GM19351 (cell line): ENCODE data around the gene POU3F1.

ENCODE experiments used
- ATAC-seq: cut with Tn5 transposase; IDR thresholded peaks from one replicate; pipeline ENCODE4 v1.9.1; 2021; ENCODE audit warnings: mild to moderate bottlenecking, moderate library complexity; ENCODE audit not compliant: unreplicated experiment

The POU3F1 gene

DNA sequence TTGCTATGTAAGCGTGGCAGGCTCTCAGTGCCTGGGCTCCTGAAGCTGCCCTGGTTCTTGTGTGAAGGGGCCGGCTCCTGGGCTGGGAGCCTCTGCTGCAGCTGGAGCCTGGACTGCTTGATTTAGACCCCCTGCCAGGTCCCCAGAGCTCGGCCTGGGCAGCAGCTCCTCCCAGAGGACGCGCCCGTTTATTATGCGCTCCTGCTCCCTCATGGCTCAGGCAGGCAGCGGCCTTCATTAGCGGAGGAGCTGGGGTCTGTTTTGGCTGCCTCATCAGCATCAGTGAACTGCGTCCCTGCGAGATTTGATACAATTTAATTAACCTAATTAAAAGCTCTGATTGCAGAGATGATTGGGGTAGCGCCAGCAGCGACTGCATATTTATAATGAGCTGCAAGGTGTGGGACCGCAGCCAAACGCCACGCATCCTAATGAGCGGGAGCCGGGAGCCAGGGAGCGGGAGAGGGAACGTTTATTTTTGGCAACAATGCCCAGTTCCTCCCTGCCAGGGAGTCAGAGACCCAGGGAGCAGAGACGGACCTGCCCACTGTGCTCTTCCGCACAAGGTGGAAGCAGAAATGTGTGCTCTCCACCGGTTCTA is 17.4 kb downstream of the POU3F1 start:
- ATAC-seq: no peak

DNA sequence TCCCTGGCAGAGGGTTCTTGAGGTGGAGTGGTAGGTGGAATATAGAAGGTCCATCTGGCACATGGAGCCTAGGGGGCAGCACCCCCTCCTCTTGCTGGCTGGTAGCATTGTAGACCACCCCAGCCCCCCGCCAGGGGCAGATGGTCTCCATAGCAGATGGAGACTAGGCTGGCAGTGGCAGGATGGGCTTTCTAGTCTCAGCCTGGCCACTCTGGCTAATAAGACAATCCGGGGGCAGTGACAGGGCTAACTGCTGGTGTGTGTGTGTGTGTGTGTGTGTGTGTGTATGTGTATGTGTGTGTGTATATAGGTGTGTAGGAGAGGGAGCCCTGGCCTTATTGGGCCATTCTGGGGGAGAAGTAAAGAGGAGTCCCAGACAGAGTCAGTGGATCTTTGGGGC is 17.9 kb downstream of the POU3F1 start:
- no peak for ATAC-seq

DNA sequence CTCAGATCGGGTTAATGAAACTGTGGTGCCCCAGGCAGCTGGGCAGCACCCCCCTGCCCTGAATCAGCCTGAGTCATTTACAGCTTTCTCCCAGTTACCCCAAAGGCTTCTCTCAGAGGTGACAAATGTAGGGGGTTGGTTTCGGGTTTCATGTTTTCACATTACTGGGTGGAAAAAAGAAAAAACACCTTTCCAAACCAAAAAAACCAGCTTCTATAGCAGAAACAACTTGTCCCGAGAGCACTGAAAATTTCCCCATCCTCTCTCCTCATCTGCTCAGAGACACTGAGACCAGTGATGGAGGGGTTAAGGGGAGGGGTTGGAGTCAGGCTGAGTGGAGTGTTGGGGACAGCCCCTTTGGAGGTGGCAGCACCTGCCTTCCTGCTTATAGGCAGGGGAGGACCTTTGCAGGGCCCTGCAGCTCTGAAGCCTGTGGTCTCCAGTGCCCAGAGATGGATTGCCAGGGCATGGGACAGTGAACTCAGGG is 18.4 kb downstream of the POU3F1 start:
- ATAC-seq: peak; percentile 69

DNA sequence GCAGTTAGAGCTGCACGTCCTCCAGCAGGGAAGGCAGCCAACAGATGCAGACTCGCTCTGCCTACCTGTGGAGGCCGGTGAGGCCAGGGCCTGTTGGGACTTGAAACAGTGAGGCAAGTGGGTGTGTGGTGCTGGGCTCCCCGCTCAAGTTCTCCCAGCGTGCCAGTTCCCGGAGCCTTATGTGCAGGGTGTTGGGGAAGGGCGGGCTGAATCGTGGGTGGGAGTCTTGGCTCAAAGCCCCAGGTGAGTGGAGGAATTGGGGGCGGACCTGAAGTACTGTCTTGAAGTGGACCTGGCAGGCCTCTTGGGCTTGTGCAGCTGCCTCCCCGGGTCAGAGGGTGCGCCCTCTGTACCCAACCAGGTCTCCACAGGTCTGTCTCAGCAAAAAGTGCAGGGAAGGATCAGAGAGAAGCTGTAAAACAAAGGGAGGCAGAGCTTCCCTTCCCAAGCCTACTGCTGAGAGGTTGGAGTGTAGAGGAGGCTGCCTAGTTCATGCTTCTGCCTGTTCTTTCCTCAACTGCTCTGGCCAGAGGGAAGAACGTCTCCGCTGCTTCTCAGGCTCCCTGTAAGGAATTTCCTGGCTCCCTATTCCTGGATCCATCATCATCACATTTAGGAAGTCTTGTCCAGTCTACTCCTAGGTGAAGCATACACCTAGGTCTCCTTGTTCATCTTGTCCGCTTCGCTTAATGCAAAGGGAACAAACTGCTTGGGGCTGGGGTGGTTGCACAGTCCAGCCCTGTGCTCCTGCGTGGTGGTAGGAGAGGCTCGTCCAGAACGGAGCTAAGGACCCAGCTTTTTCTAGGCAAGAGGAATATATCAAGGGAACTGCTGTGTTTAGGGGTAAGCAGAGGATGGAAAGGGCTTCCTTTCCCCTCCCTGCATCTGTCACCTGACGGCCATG is 19.1 kb downstream of the POU3F1 start:
- ATAC-seq: no peak

DNA sequence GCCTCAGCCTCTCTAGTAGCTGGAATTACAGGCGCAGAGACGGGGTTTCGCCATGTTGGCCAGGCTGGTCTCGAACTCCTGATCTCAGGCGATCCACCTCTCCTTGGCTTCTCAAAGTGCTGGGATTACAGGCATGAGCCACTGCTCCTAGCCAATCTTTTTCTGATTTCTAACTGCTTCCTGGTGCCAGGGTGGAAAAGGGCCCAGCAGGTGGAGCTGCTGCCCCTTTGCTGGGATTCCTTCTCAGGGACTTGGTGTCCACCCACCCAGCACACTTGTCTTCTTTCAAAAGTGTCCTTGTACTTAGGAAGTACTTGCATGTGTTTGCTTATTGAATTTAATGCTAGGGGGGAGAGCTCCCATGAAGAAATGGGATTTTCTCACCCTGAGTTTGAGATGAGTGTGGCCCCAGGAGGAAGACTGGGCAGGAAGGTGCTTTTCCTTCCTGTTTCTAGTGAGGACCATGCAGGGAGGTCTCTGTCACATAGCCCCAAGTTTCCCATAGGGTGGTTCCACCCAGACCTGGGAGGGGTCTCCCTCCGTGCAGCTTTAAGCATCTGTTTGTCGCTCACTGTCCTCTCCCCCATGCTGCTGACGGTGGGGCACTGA is 19.9 kb downstream of the POU3F1 start:
- no peak for ATAC-seq

DNA sequence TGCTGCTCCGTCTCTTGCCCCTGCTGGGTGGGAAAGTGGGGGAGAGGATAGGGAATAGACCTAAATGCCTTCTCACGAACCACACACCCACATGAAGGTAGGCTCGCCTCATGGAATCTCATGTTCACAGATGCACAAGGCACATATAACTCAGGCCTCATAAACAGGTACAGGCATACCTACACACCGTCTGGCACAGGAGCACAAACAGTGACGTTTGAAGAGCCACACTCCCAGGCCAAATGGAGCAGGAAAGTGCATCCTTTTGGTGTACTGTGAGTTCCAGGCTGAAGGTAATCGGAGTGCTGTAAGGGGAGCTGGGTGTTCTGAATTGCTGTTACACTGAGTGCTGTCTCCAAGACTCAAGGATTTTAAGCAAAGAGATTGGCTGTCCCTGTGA is 20.9 kb downstream of the POU3F1 start:
- no peak for ATAC-seq

DNA sequence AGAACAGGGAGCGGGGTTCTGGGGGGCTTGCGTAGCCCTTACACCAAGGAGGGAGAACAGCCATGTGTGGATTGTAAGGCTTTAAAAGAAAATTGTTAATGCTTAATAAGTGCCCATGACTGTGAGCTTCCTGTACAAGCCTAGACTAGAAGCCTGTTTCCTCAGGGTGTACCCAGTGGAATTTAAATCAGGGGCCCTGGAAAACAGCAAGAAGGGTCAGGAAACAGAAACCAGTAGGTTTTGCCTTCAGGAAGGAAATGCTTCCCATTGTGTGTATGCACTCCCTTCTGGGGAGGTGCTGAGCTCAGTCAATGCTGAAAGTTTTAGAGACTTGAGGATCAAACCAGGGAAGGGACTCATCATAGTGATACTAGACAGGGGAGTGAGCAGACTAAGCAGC is 21.4 kb downstream of the POU3F1 start:
- no peak for ATAC-seq

DNA sequence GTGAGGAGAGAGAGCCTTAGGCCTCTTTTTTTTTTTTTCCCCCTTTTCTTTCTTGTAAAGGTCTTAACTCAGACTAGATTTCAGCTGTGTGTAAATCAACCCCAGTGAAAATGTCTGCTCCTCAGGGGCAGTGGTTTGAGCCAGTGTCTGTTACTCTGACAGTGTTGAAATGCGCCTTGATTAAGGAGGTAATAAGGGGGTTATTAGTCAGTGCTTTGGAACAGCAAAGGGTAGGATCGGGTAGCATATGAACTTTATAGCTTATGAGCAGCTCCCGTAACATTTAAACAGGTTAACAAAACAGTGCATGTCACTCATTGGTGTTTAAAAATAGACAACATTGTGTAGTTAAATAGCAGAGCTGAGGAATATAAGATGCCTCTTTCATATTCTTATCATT is 23.8 kb downstream of the POU3F1 start:
- no peak for ATAC-seq

DNA sequence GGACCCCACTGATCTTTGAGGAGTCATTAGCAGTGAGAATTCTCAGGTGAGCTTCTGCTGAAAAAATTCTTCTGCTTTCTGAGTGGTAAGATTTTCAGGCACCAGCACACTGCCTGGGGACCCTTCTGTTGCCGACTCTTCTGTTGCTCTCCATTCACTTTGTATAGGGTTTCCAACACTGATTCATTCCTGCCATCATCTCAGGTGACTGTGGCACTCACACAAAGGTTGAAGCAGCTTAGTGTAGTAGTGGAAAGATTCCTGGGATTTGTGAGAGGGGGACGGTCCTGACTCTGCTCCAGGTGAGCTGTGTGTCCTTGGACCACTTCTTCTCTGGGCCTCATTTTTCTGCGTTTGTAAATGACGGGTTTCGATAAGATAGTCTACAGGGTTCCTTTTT is 24.6 kb downstream of the POU3F1 start:
- no peak for ATAC-seq

DNA sequence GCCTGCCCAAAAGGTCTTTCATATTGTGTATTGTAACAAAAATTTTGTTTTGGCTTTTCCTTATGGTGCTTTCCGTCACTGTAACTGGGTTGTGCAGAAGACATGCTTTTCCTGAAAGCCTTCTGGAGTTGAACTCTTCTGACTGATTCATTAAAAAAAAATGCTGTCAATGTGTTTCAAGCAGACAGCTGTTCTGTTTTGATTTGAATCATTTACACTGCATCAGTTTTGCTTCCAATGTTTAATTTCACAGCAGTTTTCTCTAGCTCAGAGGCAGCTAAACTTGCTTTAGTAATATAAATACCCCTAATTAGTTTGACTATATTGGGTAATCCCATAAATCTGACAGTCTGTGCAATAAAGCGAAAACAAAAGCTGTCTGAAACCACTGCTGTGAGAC is 26.2 kb downstream of the POU3F1 start:
- ATAC-seq: no peak

DNA sequence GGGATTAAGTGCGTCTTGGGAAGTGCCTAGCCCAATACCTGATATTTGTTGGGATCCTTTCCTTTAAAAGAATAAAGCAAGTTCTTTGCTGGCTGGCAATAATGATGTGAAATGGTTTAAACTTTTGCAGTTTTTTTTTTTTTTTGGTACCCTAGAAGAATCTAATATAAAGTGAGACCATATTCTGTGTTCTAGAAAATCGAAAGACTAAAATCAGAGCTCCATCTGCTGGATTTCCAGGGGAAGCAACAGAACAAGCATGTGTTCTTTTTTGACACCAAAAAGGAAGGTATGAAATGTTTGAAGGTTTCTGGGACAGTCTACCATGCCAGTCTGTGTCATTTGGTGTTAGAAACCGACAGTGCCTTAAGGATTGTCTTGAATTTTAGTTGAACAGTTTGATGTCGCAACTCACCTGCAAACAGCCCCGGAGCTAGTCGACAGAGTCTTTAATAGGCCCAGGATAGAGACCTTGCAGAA is 27.7 kb downstream of the POU3F1 start:
- no peak for ATAC-seq

DNA sequence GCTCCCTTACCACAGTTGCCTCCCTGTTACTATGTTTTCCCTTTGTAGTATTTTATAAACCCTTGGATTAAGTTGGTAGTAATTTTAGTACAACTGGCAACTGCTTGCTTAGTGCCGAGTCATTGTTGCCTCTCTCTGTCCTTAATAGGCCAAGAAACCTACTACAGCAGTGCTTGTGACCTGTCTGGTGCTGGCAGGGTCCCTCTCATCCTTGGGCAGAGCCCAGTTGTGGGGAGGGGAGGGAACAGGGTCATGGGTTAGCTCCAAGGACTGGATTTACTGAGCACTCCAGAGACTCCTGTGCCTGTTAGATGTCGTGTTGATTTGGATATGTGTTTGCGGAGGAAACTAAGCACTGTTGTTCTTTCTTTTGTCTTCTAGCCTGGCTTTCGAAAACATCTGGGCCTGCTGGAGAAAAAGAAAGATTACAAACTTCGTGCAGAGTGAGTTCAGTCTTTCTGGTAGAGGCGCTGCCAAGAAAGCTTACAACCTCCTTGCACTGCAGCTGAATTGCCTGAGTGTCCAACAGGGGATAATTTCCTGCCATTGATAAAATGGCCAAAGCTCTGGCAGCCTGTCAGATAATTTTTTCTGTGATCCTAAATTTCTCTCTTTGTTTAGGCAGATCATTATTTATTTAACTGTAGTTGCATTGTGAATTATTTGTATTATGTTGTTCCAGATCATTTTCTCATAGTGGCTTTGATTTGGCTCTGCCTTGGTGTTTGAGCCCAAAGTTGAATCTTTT is 30.4 kb downstream of the POU3F1 start:
- no peak for ATAC-seq

DNA sequence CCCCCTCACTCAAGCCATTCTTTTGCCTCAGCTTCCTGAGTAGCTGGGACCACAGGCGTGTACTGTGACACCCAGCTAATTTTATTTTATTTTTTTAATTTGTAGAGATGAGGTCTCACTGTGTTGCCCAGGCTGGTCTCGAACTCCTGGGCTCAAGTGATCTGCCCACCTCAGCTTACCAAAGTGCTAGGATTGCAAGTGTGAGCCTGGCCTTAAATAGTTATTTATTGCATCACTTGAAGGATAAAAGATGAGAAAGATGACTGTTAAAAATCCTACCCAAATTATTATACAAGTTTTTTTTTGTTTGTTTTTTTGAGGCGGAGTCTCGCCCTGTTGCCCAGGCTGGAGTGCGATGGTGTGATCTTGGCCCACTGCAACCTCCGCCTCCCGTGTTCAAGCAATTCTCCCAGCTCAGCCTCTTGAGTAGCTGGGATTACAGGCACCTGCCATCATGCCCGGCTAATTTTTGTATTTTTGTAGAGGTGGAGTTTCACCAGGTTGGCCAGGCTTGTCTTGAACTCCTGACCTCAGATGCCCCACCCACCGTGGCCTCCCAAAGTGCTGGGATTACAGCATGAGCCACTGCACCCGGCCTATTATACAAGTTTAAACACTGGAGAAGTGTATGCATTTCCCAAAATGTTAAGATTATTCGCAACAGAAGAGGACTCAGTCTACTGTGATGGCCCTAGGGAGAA is 31.7 kb downstream of the POU3F1 start:
- ATAC-seq: no peak

DNA sequence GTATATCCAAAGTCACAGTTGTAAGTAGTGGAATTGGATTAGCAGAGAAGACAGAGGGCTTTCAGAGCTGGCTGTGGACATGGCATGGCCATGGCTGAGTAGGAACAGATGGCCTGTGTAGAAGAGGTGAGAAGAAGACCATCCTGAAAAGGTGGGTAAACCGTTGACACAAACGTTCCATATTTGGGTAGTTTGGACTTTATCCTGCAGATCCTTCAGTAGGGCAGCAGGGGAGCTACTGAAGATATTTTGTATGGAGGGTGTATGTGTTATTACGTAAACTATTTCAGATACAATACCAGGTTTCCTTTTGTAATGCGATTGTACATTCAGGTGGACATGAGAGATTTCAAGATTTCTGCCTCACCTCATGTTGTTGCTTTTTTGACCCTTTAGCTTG is 32.4 kb downstream of the POU3F1 start:
- no peak for ATAC-seq

DNA sequence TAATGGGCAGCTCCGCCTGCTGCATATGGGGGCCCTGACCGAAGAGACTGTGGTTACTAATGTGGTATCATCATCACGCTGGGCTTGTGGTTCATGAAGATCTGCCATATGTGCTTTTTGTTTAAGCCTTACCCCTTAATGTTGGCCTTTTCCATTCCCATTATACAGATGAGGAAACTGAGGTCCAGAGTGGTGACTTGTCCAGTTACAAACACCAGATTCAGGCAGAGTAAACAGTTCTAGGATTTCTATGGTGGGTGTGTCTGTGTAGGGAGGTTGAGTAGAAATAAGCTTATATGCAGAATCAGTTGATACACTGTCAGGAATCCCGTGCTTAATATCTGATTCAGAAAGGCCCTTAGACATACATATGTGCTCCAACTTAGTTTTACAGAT is 33.4 kb downstream of the POU3F1 start:
- ATAC-seq: no peak

DNA sequence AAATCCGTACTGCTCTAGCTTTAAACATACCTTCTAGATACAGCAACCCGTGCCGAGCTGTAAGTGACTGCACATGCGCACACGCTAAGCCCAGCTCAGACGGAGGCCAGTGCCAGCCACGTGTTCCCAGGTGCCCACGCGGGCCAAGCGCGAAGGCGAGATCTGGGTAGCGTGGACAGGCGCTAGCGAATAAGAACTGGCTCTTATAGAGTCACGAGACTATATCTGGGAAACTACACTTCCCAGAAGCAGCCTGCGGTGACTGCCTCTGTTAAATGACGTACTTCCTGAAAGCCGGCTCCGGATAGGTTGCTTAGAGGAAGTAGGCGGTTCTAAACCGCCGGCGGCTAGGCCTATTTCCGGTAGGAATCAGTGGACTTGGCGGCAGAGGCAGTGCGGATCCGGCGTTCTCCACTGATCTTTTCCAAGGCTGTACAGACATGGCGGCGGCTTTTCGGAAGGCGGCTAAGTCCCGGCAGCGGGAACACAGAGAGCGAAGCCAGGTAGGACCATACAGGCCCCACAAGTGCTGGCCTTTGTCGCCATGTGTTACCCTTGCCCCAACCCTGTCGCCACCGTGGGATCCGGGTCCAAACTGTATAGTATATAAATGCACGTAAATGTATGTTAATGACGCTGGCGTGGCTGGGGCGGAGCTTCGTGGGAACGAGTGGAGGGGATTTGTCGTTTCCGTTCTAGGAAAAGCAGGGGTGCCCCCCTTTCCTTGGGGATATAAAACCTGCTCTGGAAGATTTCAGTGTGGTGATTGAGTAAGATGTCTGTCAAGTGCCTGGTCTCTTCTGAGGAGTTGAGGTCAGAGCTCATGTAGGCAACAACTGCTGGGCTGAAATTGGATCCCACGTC is 34.0 kb downstream of the POU3F1 start, which contains the start of gene UTP11:
Gene UTP11, plus strand, starts transcription at position 372 of the 864 bp plus-strand sequence. Its CDS starts 69 bp downstream, at position 441.
- ATAC-seq: peak; percentile 94

DNA sequence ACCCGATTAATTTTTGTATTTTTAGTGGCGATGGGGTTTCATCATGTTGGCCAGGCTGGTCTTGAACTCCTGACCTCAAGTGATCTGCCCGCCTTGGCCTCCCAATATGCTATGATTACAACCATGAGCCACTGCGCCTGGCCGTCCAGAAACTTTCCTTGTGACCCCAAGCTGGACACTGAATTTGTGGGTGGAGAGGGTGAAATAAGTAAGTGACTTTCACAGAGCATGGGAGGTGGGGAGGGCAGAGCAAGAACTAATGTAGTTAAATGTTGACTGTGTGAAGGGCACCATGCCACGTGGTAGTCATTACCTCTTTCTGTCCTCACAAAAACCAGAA is 36.8 kb downstream of the POU3F1 start:
- ATAC-seq: no peak

DNA sequence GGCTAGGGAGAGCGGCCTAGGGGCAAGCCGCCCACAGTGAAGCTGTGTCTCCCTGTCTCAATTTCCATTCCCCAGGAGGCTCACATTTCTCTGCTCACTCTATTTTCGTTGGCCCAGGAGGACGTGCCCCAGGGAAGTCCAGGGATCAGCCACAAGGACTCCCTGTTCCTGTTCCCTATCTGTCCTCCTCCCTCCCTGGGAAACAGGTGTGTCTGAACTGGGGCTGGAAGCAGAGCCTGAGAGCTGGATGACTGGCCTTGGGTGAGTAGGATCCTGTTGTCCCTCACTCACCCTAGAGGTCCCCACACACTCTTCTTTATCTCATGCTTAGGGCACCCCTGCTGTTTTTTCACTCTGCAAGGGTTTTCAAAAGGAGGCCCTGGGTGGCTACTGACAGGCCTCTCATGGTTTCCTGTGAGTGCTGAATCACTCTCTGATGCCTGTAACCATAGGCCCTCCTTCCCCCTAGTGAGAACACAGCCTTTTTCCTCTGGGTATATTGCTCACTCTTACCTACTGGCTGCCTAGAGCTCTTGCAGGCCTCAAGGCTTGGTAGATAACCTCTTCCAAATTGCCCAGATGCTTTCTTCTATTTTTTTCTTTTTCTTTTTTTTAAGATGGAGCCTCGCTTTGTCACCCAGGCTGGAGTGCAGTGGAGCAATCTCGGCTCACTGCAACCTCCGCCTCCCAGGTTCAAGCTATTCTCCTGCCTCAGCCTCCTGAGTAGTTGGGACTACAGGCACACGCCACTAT is 37.3 kb downstream of the POU3F1 start:
- no peak for ATAC-seq
